HepG2 (cell line): ENCODE measurements around the gene HDAC4. TPM values are rescaled to one million over a fixed set of nuclear protein-coding genes. Genes with fewer than 3 reads are reported as not detected.
A peak's percentile ranks its signal among the peaks of the same experiment; 100 is the strongest.

Experiments used
- CEBPB ChIP-seq: IDR thresholded peaks from 2 replicates; pipeline ENCODE4 v1.6.1; 2011; ENCODE audit warnings: low read depth, low read length, improper control_type of control experiment, borderline replicate concordance
- GATAD2A ChIP-seq: IDR thresholded peaks from 2 replicates; pipeline ENCODE4 v1.6.1; 2016
- POGZ ChIP-seq: sonication (generic); formaldehyde crosslinking; IDR thresholded peaks from 2 replicates; pipeline ENCODE4 v1.4.0; 2020; ENCODE audit warnings: mild to moderate bottlenecking, missing genetic modification reagents
- RARA ChIP-seq: IDR thresholded peaks from 2 replicates; pipeline ENCODE4 v1.6.1; 2016; ENCODE audit warnings: missing genetic modification reagents, missing compliant biosample characterization
- SOX13 ChIP-seq, 3 experiments: fragments of 450-650 bp in 1 of 3; sonication (generic) in 1 of 3; formaldehyde crosslinking in 1 of 3; IDR thresholded peaks in 2 of 3; conservative IDR thresholded peaks in 1 of 3; 2 replicates each; pipeline versions ENCODE4 v1.5.0 to v1.6.1; 2016 to 2020; ENCODE audit warnings: antibody characterized with exemption in 1 of 3, mild to moderate bottlenecking in 1 of 3, missing compliant biosample characterization in 1 of 3, missing genetic modification reagents in 1 of 3, moderate library complexity in 1 of 3
- ZMYM2 ChIP-seq: sonication (generic); formaldehyde crosslinking; IDR thresholded peaks from 2 replicates; pipeline ENCODE4 v1.8.0; 2022; ENCODE audit warnings: mild to moderate bottlenecking, missing genetic modification reagents
- polyA plus RNA-seq, 8 experiments: library from polyadenylated mRNA; depleted of rRNA in 3 of 8; stranded (reverse) in 7 of 8; unstranded in 1 of 8; fragments of >200 nt; fragmentation: Illumina TruSeq in 4 of 8; extraction: Trizol in 4 of 8; gene quantifications; 2 replicates each; pipeline versions ENCODE4 v1.2.1 to v1.2.3, GENCODE V29; 2011 to 2016; ENCODE audit warnings: low read depth in 4 of 8, missing spikeins in 1 of 8, mixed read lengths in 1 of 8; ENCODE audit not compliant: insufficient read depth in 1 of 8
- total RNA-seq, 5 experiments: library from RNA; depleted of rRNA; stranded (reverse); fragments of >200 nt; fragmentation: Illumina TruSeq; extraction: Trizol; gene quantifications; 2 replicates each; pipeline ENCODE4 v1.2.3, GENCODE V29; 2016; ENCODE audit warnings: low read depth in 1 of 5
- TF ChIP-seq, protein P1 (sequence below): sonication (generic); formaldehyde crosslinking; IDR thresholded peaks from 2 replicates; pipeline ENCODE4 v1.8.1; 2023; ENCODE audit warnings: mild to moderate bottlenecking, missing genetic modification reagents
- TF ChIP-seq, protein P2 (sequence below): sonication (generic); formaldehyde crosslinking; IDR thresholded peaks from 2 replicates; pipeline ENCODE4 v1.4.0; 2020; ENCODE audit warnings: low read depth, mild to moderate bottlenecking, missing genetic modification reagents
- TF ChIP-seq, protein P3 (sequence below): sonication (generic); formaldehyde crosslinking; IDR thresholded peaks from 2 replicates; pipeline ENCODE4 v1.9.0; 2022; ENCODE audit warnings: low read depth, missing genetic modification reagents

The HDAC4 gene
- total and polyA plus RNA-seq, 2 of the 13 experiments (the other 11 are each of a cell fraction or from before 2014, with no cell fraction given): 10.1 to 11.5 TPM

DNA sequence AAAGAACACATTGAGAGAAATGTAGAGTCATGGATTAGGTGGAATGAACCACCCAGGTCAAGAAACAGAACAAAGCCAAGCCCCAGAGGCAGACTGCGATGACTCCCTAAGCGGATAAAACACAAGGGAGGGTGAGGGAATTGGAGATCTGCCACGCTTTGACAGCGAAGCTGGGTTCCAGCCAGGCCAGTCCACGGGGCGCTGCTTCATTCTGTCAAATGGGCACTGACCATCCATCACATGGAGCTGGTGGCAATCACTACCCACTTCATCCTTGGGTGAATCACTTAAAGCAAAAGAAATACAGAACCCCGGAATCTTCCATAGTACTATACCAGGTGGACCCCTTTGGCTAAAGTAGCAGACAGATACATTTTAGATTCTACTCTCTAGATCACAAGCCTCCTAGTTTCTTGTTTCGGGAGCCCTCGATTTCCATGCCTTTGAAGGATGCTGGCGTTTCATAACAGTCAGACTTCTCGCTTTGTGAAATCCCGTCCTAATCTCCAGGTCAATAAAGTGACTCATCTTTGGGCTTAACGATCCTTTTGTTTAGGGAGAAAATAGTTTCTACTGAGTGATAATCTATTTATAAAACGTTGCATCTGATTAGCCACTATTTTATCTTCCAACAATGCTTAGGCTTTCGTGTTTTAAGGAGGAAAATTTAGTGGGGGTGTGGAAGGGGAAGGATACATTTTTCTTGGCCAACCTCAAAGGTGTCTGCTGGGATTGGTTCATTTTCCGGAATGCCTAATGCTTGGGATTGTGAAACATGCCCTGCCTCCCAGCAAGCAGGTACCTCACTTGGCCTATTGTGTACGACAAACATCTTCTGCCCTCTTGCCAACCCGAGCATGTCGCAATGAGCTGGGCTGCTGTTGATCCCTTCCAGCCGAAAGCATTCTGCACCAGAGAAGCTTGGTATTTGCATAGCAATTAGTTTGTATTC lies 44.1 kb upstream of the HDAC4 start (continued):
- TF ChIP-seq, protein P1, sequence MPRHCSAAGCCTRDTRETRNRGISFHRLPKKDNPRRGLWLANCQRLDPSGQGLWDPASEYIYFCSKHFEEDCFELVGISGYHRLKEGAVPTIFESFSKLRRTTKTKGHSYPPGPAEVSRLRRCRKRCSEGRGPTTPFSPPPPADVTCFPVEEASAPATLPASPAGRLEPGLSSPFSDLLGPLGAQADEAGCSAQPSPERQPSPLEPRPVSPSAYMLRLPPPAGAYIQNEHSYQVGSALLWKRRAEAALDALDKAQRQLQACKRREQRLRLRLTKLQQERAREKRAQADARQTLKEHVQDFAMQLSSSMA (CRISPR knock-in tag): 0 out of 2 replicates have a peak, but pooled peaks have one; percentile 22
- TF ChIP-seq, protein P2, sequence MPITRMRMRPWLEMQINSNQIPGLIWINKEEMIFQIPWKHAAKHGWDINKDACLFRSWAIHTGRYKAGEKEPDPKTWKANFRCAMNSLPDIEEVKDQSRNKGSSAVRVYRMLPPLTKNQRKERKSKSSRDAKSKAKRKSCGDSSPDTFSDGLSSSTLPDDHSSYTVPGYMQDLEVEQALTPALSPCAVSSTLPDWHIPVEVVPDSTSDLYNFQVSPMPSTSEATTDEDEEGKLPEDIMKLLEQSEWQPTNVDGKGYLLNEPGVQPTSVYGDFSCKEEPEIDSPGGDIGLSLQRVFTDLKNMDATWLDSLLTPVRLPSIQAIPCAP (CRISPR knock-in tag): no peak
- TF ChIP-seq SOX13 (IDR thresholded peaks at IDR 0.05): peak; percentile 55
- TF ChIP-seq SOX13 (CRISPR knock-in tag; conservative IDR thresholded peaks at IDR 0.05 in 1 of 2, IDR thresholded peaks at IDR 0.05 in 1 of 2): peak in 1 of 2 experiments; percentile 84; a peak in 2 of 4 replicates
- TF ChIP-seq CEBPB: peak; percentile 98
- 0 out of 2 replicates have a peak, but pooled peaks have one; percentile 20 for TF ChIP-seq POGZ (CRISPR knock-in tag)
- TF ChIP-seq, protein P3, sequence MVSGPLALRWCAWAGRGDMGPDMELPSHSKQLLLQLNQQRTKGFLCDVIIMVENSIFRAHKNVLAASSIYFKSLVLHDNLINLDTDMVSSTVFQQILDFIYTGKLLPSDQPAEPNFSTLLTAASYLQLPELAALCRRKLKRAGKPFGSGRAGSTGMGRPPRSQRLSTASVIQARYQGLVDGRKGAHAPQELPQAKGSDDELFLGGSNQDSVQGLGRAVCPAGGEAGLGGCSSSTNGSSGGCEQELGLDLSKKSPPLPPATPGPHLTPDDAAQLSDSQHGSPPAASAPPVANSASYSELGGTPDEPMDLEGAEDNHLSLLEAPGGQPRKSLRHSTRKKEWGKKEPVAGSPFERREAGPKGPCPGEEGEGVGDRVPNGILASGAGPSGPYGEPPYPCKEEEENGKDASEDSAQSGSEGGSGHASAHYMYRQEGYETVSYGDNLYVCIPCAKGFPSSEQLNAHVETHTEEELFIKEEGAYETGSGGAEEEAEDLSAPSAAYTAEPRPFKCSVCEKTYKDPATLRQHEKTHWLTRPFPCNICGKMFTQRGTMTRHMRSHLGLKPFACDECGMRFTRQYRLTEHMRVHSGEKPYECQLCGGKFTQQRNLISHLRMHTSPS (CRISPR knock-in tag): peak; percentile 65
- peak; percentile 87 for TF ChIP-seq RARA
- TF ChIP-seq ZMYM2: 0 out of 2 replicates have a peak, but pooled peaks have one; percentile 19
- TF ChIP-seq GATAD2A (CRISPR knock-in tag): peak; percentile 82
- TF ChIP-seq, all 625 proteins: peak for 68
